T-helper 1 cell (primary cell): ENCODE results near the gene GAGE10.
"Not testable (repeated sequence)": the region's sequence is repeated elsewhere in the genome, so short reads cannot be mapped to it uniquely, and the experiment has no call there.

ENCODE experiments used
- DNase-seq, 5 donors: peaks; one replicate each; pipeline ENCODE4 v3.0.0-alpha.2; 2012 to 2020

GAGE10 gene

GRCh38 chrX:49276671-49277534 lies 26.5 kb upstream of the GAGE10 start:
- peak in 1 of 5 donors; percentile 27 for DNase-seq

GRCh38 chrX:49277535-49277830 lies 26.0 kb upstream of the GAGE10 start:
- peak in 1 of 5 donors; percentile 51 for DNase-seq

DNA sequence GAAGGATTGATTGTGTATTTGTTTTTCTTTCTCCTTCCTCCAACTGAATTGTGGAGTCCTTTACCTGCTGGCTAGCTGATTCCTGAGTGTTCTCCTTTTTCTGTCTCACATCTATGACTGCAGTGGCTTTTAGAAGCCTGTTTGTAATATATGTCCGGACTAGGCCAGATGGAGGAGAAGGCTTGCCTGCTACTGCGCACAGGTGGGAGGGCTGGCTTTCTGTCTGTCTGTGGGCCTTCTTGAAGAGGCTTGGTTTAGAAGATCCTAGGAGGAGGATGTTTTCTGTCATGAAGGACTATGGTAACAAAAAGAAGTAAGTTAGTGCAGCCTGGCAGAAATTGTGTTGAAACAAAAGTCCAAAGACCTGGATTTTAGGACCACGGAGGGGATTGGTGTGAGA lies 25.4 kb upstream of the GAGE10 start:
- DNase-seq, result no peak

GRCh38 chrX:49282647-49283011 lies 20.8 kb upstream of the GAGE10 start:
- no peak for DNase-seq

DNA sequence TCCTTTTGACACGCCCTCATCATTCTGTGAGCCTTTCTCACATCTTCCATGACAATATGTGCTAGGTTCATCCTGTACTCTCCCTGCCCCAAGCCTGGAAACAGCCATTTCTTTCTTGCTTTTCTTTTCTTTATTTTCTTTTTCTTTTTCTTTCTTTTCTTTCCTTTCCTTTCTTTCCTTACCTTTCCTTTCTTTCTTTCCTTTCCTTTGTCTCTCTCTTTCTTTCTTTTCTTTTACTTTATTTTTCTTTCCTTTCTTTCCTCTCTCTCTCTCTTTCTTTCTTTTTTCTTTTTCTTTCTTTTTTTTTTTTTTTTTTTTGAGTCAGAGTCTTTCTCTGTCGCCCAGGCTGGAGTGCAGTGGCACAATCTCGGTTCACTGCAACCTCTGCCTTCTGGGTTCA lies 19.2 kb upstream of the GAGE10 start:
- no peak for DNase-seq

DNA sequence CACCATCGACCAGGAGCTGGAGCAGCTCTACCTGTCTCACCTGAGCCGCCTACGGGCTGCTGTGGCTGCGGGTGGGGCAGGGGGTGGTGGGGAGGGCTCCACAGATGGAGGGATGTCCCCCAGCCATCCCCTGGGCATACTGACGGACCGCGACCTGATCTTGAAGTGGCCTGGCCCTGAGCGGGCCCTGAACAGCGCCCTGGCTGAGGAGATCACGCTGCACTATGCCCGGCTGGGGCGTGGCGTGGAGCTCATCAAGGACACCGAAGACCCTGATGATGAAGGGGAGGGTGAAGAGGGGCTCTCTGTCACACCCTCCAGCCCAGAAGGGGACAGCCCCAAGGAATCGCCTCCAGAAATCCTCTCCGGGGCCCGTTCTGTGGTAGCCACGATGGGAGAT lies 17.3 kb upstream of the GAGE10 start:
- DNase-seq, result no peak

GRCh38 chrX:49286581-49286980 lies 16.9 kb upstream of the GAGE10 start:
- no peak for DNase-seq

DNA sequence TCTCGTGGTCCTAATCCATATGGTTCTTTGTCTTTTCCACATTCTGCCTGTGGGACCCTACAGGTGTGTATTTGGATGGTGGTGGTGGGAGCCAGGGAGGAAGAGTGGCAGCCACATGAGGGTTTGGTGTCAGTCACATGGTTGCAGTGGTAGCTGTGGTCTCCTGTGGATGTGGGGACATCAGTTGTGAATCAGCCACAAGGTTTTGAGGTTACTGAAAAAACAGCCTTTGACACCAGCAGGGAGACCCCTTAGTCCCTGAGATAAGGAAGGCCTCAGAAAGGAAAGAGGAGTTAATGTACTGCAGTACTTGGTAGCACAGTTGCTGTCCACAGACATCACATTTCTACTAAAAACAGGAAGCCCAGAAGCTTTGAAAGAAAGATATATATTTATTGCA lies 15.8 kb upstream of the GAGE10 start:
- DNase-seq, result no peak

DNA sequence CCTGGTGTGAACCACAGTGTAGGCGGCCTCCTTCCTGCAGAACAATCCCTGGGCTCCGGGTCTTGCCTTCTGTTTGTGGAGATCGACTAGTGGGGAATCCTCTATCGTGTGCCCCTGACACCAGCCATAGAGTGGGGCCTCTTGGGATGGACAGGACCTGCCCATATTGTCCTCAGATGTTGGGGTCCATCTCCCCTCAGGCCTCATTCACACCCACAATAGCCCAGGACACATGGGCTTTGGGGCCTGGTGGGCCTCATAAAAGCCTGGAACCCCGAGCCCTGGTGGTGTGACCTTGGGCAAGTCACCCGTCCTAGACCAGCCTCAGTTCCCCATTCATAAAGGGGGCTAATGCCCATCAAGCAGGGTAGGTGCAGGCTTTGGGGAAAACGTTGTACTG lies 13.2 kb upstream of the GAGE10 start:
- no peak for DNase-seq

- DNase-seq, result peak; percentile 19 to 60 (median 46)
Observed at GRCh38 chrX:49291615-49292337, 11.7 kb upstream of the GAGE10 start.

- DNase-seq, result no peak
Observed at GRCh38 chrX:49292400-49293362, 10.8 kb upstream of the GAGE10 start.

DNA sequence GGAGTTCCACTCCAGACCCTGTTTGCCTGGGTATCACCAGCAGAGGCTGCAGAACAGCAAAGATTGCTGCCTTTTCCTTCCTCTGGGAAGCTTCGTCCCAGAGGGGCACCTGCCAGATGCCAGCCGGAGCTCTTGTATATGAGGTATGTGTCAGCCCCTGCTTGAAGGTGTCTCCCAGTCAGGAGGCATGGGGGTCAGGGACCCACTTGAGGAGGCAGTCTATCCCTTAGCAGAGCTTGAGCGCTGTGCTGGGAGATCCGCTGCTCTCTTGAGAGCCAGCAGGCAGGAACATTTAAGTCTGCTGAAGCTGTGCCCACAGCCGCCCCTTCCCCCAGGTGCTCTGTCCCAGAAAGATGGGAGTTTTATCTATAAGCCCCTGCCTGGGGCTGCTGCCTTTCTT lies 4.2 kb upstream of the GAGE10 start:
- not testable (repeated sequence) for DNase-seq

DNA sequence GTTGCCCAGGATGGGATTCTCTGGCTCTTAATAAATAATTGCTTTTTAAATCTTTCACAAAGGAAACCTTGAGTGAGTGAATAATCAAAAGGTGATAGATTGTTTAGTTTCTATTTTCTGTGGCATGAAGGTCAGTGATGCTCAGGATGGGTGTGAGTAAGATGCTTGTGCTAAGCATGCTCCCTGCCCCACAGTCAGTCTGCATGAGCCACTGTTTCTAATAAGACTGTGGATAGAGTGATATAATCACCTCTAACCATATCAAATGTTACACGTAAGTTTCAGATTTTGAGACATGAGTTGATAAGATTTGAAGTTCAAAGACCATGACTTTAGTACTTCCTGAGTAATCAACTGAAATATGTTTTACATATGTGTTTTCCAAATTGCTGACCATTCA lies 2.7 kb upstream of the GAGE10 start:
- no peak for DNase-seq

DNA sequence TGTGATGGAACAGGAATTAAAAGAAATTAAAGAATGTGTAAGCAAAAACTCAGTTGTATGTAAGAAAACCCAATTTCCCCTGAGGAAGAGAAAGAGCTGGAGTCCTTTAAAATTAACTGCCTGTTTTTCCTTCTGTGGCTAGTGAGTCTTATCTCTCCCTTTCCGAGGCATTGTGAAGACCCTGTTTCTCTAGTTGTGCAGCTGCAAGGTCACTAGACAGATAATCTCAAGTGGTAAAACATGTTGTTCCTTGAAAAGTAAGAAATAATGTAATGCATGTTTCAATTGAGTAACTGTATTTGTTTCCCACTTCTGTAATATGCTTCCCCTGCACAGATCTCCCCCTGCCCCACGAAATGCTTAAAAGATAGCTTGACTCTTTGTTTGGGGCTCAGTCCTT lies 4.3 kb downstream of the GAGE10 start:
- not testable (repeated sequence) for DNase-seq

- DNase-seq, result no peak
Observed at GRCh38 chrX:49308604-49309269, 5.3 kb downstream of the GAGE10 start.

GRCh38 chrX:49309401-49309981 lies 6.0 kb downstream of the GAGE10 start:
- DNase-seq, result no peak

DNA sequence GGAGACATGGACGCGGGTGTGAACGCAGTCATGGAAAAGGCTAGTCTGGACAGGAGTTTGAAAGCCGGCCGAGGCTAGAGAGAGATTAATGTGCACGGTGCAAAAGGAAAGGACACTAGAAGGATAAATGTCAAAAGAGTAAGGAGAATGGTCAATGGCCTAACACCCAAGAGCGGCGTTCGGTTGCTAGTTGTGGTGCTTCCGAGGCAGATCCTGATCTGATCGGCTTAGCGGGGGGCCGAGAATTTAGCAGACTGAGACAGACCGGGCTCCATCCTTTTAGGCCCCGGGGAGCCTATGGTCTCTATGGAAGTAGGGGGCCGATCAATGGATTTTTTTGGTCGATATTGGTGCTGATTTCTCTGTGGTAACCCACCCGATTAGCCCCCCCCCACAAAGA lies 6.9 kb downstream of the GAGE10 start:
- DNase-seq, result no peak

DNA sequence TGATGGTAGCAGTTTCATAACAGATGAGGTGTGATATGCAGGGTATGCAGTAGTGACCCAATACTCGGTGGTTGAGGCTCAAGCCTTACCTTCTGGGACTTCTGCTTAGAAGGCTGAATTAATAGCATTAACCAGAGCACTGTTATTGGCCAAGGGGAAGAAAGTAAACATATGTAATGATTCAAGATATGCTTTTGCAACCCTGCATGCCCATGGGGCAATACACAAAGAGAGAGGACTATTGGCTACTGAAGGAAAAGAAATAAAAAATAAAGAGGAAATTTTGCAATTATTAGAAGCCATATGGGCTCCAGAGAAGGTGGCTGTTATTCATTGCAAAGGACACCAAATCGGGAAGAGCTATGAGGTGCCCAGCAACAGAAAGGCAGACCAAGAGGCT lies 8.7 kb downstream of the GAGE10 start:
- no peak for DNase-seq

GRCh38 chrX:49316085-49316484 lies 12.6 kb downstream of the GAGE10 start:
- DNase-seq, result no peak

GRCh38 chrX:49321737-49322136 lies 18.3 kb downstream of the GAGE10 start, which contains the start of gene GAGE12J:
GAGE12J (plus strand) TSS chrX:49322037; CDS start chrX:49323194, 1,157 bp downstream.
- DNase-seq, result not testable (repeated sequence)

DNA sequence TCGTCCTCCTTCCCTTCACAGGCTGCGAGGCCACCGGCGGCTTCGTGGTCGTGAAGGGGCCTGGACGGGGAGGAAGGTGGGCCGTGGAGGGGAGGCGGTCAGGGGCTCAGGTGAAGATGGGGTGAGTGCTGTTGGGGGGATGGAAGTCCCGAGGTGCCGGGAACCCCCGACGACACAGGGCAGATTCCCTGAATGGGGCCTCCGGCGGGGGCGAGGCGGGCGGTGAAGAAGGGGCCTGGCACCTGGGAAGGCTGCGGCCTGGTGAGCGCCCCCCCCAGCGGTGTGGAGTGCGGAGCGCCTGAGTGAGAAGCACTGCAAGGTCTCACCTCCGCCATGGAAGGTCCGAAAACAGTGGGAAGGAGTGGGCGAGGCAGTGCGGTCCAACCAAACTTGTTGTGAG lies 18.8 kb downstream of the GAGE10 start:
- DNase-seq, result not testable (repeated sequence)

DNA sequence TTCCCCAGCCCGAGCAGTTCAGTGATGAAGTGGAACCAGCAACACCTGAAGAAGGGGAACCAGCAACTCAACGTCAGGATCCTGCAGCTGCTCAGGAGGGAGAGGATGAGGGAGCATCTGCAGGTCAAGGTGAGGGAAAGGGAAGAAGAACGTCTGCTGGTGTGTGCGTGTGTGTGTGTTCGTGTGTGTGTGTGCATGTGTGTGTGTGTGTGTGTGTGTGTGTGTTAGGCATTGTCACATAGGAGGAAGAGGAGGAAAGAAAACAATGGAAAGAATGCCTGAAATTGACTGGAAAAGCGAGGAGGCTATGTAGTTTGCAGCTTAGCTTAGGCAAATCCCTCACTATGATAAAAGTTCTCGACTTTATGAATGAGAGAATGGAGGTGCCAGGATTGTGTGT lies 20.3 kb downstream of the GAGE10 start:
- DNase-seq, result not testable (repeated sequence)
